NB4 (cell line): ENCODE data around the gene DDAH1.

ENCODE experiments used
- POLR2A ChIP-seq: IDR thresholded peaks from 2 replicates; pipeline ENCODE4 v1.6.1; 2011; ENCODE audit warnings: mild to moderate bottlenecking; ENCODE audit not compliant: insufficient read length; ENCODE audit errors: extremely low read depth
- TF ChIP-seq, protein P1 (sequence below): IDR thresholded peaks from one replicate; pipeline ENCODE4 v1.5.1; 2012; ENCODE audit warnings: low read depth, low read length
- TF ChIP-seq, protein P2 (sequence below): IDR thresholded peaks from 2 replicates; pipeline ENCODE4 v1.6.1; 2011; ENCODE audit warnings: low read depth, low read length

DNA sequence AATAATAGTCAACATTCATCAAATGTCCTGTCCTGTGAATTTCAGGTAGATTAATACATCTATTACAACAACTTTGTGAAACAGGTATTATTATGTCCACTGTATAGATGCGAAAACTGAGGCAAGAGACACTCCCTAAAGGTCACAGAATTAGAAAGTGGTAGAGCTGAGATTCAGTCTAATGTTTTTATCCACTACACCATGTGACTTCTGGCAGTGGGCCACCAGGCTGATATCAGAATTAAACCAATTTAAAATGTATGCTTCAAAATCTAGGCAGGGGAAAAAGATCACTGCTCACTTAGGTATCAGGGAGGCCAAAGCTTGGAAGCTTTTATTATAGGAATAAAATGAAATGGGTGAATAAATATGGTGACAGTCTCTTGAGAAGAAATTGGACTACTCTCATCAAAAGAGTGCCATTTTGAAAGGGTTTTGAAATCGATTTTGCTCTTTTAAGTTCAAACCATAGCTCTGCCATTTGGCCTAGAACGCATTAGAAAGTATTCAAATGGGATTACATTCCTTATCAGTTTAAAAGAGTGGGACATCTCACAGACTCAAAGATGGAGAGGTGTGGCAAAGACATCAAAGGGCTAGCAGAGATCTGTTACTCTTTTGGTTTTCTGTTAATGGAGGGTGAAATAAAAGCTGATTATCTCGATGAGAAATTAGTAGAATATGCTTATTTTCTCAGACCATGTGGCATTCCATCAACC is 1.9 kb downstream of the DDAH1 start:
- TF ChIP-seq POLR2A = no peak
- TF ChIP-seq, protein P1, sequence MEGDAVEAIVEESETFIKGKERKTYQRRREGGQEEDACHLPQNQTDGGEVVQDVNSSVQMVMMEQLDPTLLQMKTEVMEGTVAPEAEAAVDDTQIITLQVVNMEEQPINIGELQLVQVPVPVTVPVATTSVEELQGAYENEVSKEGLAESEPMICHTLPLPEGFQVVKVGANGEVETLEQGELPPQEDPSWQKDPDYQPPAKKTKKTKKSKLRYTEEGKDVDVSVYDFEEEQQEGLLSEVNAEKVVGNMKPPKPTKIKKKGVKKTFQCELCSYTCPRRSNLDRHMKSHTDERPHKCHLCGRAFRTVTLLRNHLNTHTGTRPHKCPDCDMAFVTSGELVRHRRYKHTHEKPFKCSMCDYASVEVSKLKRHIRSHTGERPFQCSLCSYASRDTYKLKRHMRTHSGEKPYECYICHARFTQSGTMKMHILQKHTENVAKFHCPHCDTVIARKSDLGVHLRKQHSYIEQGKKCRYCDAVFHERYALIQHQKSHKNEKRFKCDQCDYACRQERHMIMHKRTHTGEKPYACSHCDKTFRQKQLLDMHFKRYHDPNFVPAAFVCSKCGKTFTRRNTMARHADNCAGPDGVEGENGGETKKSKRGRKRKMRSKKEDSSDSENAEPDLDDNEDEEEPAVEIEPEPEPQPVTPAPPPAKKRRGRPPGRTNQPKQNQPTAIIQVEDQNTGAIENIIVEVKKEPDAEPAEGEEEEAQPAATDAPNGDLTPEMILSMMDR = no peak
- TF ChIP-seq, protein P2, sequence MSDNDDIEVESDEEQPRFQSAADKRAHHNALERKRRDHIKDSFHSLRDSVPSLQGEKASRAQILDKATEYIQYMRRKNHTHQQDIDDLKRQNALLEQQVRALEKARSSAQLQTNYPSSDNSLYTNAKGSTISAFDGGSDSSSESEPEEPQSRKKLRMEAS = no peak
